Measurements from ENCODE around the gene KDM2A. TPM values are rescaled to one million over a fixed set of nuclear protein-coding genes. Genes with fewer than 3 reads are reported as not detected.

Gene KDM2A
- total and polyA plus RNA-seq, 2 donors (not counting 3 experiments of a cell fraction or from before 2014, with no cell fraction given): 72.2 to 79.5 TPM

GRCh38 chr11:67138922-67139321 lies 19.9 kb downstream of the KDM2A start:
- H3K9me3 ChIP-seq (replicated peaks; ENCODE audit: control insufficient read depth, insufficient read depth, low read length): no peaks in the 10 kb centered on the region
- H3K4me1 ChIP-seq (ENCODE audit: control insufficient read depth, extremely low read depth, insufficient read depth, low read length): no peaks in the 10 kb centered on the region
- dilution Hi-C loops (cut with MboI; ENCODE audit: extremely low pct_ligation_motif_present, low sequenced_read_pairs) (no loop called here), intact Hi-C loops (cut with micrococcal nuclease) (no loop called here)
- TF ChIP-seq EZH2 (IDR thresholded peaks at IDR 0.05; ENCODE audit: borderline replicate concordance, low read depth, low read length, severe bottlenecking) (no peak), CTCF (IDR thresholded peaks at IDR 0.05; ENCODE audit: extremely low read depth in 1 of 2, insufficient read depth in 1 of 2, low read depth in 1 of 2, low read length in 2 of 2) (no peak), FOS (IDR thresholded peaks at IDR 0.05; ENCODE audit: borderline replicate concordance, insufficient read depth, low read length) (no peak), JUN (IDR thresholded peaks at IDR 0.05; ENCODE audit: borderline replicate concordance, insufficient read depth, insufficient read length, low read depth) (no peak), GATA2 (IDR thresholded peaks at IDR 0.05; ENCODE audit: insufficient read depth, insufficient read length, low read depth, low read length) (no peak), MYC (IDR thresholded peaks at IDR 0.05; ENCODE audit: low read depth, low read length) (no peak), POLR2A (IDR thresholded peaks at IDR 0.05; ENCODE audit: low read depth, low read length) (no peak), POLR2AphosphoS5 (IDR thresholded peaks at IDR 0.05; ENCODE audit: insufficient read depth, low read depth, low read length) (no peak), MAX (IDR thresholded peaks at IDR 0.05; ENCODE audit: insufficient read depth, insufficient read length) (no peak)
- H3K36me3 ChIP-seq (ENCODE audit: control insufficient read depth in 2 of 2, extremely low read depth in 1 of 2, insufficient read depth in 2 of 2, low read length in 2 of 2): peaks cover 11 to 17% of the 10 kb centered on the region in 2 experiments
- no peaks in the 10 kb centered on the region for H4K20me1 ChIP-seq (replicated peaks; ENCODE audit: control insufficient read depth, extremely low read depth, insufficient read depth, low read length)
- H3K9ac ChIP-seq (replicated peaks; ENCODE audit: extremely low read depth, insufficient read depth, low read length): no peak overlapping the region
- BruUV-seq (replicated peaks): no TSS peak
- H3K4me2 ChIP-seq (ENCODE audit: insufficient read depth, low read length): no peak overlapping the region
- no peak overlapping the region for H3K4me3 ChIP-seq (replicated peaks in 1 of 3; ENCODE audit: insufficient read depth in 1 of 3, low read depth in 1 of 3, low read length in 3 of 3)
- no peaks in the 10 kb centered on the region for H3K9me1 ChIP-seq (replicated peaks; ENCODE audit: control insufficient read depth, extremely low read depth, insufficient read depth, low read length)
- ChIA-PET POLR2A (interaction anchor here (0.7 kb wide), 1 partner anchor 39 kb away, joined by 3 read pairs; no protein-coding TSS in a partner anchor), CTCF (no interaction called here)
- H3K79me2 ChIP-seq (ENCODE audit: control insufficient read depth, insufficient read depth, low read length): peaks cover 60% of the 10 kb centered on the region
- H3K27me3 ChIP-seq (ENCODE audit: control insufficient read depth in 2 of 2, insufficient read depth in 2 of 2, low read length in 2 of 2): no peaks in the 10 kb centered on the region
- FAIRE-seq (no peak), DNase-seq (ENCODE audit: low read depth, low spot score) (no peak)
- no peak overlapping the region for H2AFZ ChIP-seq (ENCODE audit: low read depth, low read length)
- no peak overlapping the region for H3K27ac ChIP-seq (ENCODE audit: insufficient read depth, low read depth, low read length)
